Kidney (tissue), 14 donors: ENCODE data around the gene DCBLD2. TPM values are rescaled to one million over a fixed set of nuclear protein-coding genes. Genes with fewer than 3 reads are reported as not detected.

ENCODE experiments used
- DNase-seq, 5 donors: peaks; one replicate each; pipeline ENCODE4 v3.0.0-alpha.2; 2013 to 2020
- FAIRE-seq: peaks from 2 replicates; lab custom pipeline; 2012; peaks lifted over from hg19 to GRCh38; lab: Jason Lieb, UNC
- H3K27ac ChIP-seq, 2 donors: one replicate each; pipeline ENCODE4 v1.7.0; 2013; ENCODE audit warnings: low read depth in 2 of 2, low read length in 2 of 2, inconsistent platforms in 1 of 2
- H3K27me3 ChIP-seq: one replicate; pipeline ENCODE4 v1.7.1; 2013; ENCODE audit warnings: low read length, inconsistent platforms; ENCODE audit not compliant: control insufficient read depth, insufficient read depth
- H3K36me3 ChIP-seq, 3 donors: one replicate each; pipeline versions ENCODE4 v1.7.0 to v1.7.1; 2013; ENCODE audit warnings: low read length in 3 of 3, control low read depth in 1 of 3, inconsistent platforms in 1 of 3; ENCODE audit not compliant: insufficient read depth in 3 of 3, control insufficient read depth in 2 of 3
- H3K4me1 ChIP-seq, 3 donors: one replicate each; pipeline versions ENCODE4 v1.7.0 to v1.7.1; 2013; ENCODE audit warnings: low read length in 3 of 3, inconsistent platforms in 1 of 3, low read depth in 1 of 3; ENCODE audit not compliant: control insufficient read depth in 2 of 3, insufficient read depth in 2 of 3
- H3K4me3 ChIP-seq, 3 donors: one replicate each; pipeline versions ENCODE4 v1.7.0 to v1.8.1; 2013; ENCODE audit warnings: low read length in 3 of 3, control low read depth in 1 of 3, inconsistent platforms in 1 of 3
- H3K9ac ChIP-seq, 3 donors: one replicate each; pipeline versions ENCODE4 v1.7.0 to v1.7.1; 2013; ENCODE audit warnings: low read length in 3 of 3, control low read depth in 1 of 3, inconsistent platforms in 1 of 3
- H3K9me3 ChIP-seq, 3 donors: one replicate each; pipeline versions ENCODE4 v1.7.0 to v1.7.1; 2013; ENCODE audit warnings: low read length in 3 of 3, control low read depth in 1 of 3, inconsistent platforms in 1 of 3; ENCODE audit not compliant: control insufficient read depth in 2 of 3, insufficient read depth in 1 of 3
- intact Hi-C: fragments of 100-400 bp; cut with DNase I; formaldehyde crosslinking; loops from one replicate; pipeline ENCODE4 v1.11.1; 2022
- polyA plus RNA-seq: library from polyadenylated mRNA; stranded (reverse); fragments of 350-450 nt; fragmentation: Illumina TruSeq; extraction: RNeasy Lipid Tissue Mini Kit (QIAGEN cat#74804); gene quantifications from one replicate; pipeline ENCODE4 v1.2.3, GENCODE V29; 2014; ENCODE audit warnings: low read depth, low replicate concordance; ENCODE audit not compliant: insufficient read depth
- total RNA-seq: library from RNA; stranded (reverse); fragmentation: NEBNext Ultra II Directional; extraction: Animal tissue kit (Norgen Biotek cat#: 25700); gene quantifications from one replicate; pipeline ENCODE4 v1.2.1, GENCODE V29; 2021
- TF ChIP-seq, protein P1 (sequence below): IDR thresholded peaks from 3 replicates; pipeline ENCODE4 v1.5.1; 2012; ENCODE audit warnings: mild to moderate bottlenecking, moderate library complexity, borderline replicate concordance; ENCODE audit not compliant: insufficient read depth; ENCODE audit errors: extremely low read depth
- donor health status: control.
- donor health status: control.
- donor health status: control.
- donor health status: control.
- donor health status: control.
- donor health status: DM: yes; HTN: yes; CAD: no.
- donor health status: Normal renal cell carcinoma (clear cell type).

DCBLD2 gene
- total and polyA plus RNA-seq, 2 donors from 2014 or later: 8.0 to 39.3 TPM

GRCh38 chr3:98787181-98787580 lies 114.3 kb downstream of the DCBLD2 start:
- Histone ChIP-seq H3K27ac (no peak overlapping the region), H3K36me3 (peaks cover 0 to under 1% (median 0%) of the 10 kb centered on the region in 3 donors), H3K9ac (no peak overlapping the region), H3K4me1 (peaks cover 0 to 2% (median under 1%) of the 10 kb centered on the region in 3 donors), H3K27me3 (no peaks in the 10 kb centered on the region), H3K4me3 (no peak overlapping the region), H3K9me3 (no peaks in the 10 kb centered on the region)
- no peak for DNase-seq
- TF ChIP-seq, protein P1, sequence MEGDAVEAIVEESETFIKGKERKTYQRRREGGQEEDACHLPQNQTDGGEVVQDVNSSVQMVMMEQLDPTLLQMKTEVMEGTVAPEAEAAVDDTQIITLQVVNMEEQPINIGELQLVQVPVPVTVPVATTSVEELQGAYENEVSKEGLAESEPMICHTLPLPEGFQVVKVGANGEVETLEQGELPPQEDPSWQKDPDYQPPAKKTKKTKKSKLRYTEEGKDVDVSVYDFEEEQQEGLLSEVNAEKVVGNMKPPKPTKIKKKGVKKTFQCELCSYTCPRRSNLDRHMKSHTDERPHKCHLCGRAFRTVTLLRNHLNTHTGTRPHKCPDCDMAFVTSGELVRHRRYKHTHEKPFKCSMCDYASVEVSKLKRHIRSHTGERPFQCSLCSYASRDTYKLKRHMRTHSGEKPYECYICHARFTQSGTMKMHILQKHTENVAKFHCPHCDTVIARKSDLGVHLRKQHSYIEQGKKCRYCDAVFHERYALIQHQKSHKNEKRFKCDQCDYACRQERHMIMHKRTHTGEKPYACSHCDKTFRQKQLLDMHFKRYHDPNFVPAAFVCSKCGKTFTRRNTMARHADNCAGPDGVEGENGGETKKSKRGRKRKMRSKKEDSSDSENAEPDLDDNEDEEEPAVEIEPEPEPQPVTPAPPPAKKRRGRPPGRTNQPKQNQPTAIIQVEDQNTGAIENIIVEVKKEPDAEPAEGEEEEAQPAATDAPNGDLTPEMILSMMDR: no peak
- FAIRE-seq: no peak
- intact Hi-C loops: no loop called here

GRCh38 chr3:98786364-98787006 lies 115.0 kb downstream of the DCBLD2 start:
- Histone ChIP-seq H3K9ac (no peak overlapping the region), H3K36me3 (peaks cover 0 to 2% (median 0%) of the 10 kb centered on the region in 3 donors), H3K9me3 (no peaks in the 10 kb centered on the region), H3K4me3 (no peak overlapping the region), H3K27me3 (no peaks in the 10 kb centered on the region), H3K27ac (no peak overlapping the region), H3K4me1 (peaks cover 0 to 6% (median 2%) of the 10 kb centered on the region in 3 donors)
- TF ChIP-seq, protein P1: no peak
- no peak for FAIRE-seq
- intact Hi-C loops: no loop called here
- no peak for DNase-seq

GRCh38 chr3:98784666-98785600 lies 116.6 kb downstream of the DCBLD2 start:
- H3K4me1 ChIP-seq: peaks cover under 1 to 6% (median 2%) of the 10 kb centered on the region in 3 donors
- H3K9ac ChIP-seq: no peak overlapping the region
- H3K4me3 ChIP-seq: no peak overlapping the region
- no peaks in the 10 kb centered on the region for H3K27me3 ChIP-seq
- DNase-seq: no peak
- peaks cover 0 to 2% (median 0%) of the 10 kb centered on the region in 3 donors for H3K36me3 ChIP-seq
- intact Hi-C loops: no loop called here
- no peak for FAIRE-seq
- H3K9me3 ChIP-seq: no peaks in the 10 kb centered on the region
- no peak overlapping the region for H3K27ac ChIP-seq
- TF ChIP-seq, protein P1: no peak
